ENCODE data around the gene NRP1.

GRCh38 chr10:33333260-33334101 is 986 bp downstream of the NRP1 start:
- TF ChIP-seq CTCF (conservative IDR thresholded peaks at IDR 0.05 in 1 of 2, IDR thresholded peaks at IDR 0.05 in 1 of 2; ENCODE audit: extremely low read depth in 1 of 2, insufficient read depth in 1 of 2, low read depth in 1 of 2, low read length in 2 of 2), result no peak
- no peak for TF ChIP-seq EZH2 (IDR thresholded peaks at IDR 0.05; ENCODE audit: borderline replicate concordance, low read length)

All from mammary epithelial cell (primary cell).